T-helper 2 cell (primary cell): ENCODE results near the gene INPP5A.

ENCODE experiments used
- DNase-seq, 5 experiments: peaks; one replicate each; pipeline versions ENCODE4 v3.0.0 to v3.0.0-alpha.2; 2012 to 2022

Gene INPP5A

DNA sequence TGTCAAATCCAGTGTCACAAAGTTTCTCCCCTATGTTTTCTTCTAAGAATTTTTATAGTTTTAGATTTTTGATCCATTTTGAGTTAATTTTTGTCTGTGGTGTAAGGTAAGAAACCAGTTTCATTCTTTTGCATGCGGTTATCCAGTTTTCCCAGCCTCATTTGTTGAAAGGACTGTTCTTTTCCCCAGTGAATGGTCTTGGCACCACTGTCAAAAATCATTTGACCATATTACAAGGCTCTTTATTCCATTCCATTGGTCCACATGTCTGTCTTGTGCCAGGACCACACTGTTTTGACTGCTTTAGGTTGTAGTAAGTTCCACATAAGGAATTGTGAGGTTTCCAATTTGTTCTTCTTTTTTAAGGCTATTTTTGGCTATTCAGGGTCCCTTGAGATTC is 64.0 kb downstream of the INPP5A start:
- no peak for DNase-seq

- DNase-seq: no peak
Measured at GRCh38 chr10:132602614-132603013, 65.0 kb downstream of the INPP5A start.

DNA sequence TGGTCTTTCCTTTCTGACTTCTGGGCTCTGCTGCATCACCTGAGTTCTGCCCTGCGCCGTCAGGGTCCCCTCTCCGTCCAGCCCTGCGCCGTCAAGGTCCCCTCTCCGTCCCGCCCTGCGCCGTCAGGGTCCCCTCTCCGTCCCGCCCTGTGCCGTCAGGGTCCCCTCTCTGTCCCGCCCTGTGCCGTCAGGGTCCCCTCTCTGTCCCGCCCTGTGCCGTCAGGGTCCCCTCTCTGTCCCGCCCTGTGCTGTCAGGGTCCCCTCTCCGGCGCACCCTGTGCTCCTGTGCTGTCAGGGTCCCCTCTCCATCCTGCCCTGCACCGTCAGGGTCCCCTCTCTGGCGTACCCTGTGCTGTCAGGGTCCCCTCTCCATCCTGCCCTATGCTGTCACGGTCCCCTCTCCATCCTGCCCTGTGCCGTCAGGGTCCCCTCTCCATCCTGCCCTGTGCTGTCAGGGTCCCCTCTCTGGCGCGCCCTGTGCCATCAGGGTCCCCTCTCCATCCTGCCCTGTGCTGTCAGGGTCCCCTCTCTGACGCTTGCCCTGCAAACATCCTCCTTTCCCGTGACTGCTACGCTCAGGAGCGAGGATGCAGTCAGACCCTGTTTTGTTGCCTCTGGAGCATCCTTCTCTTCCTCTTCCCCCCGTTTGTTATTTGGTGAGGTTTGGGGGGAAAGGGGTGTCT is 66.4 kb downstream of the INPP5A start:
- no peak for DNase-seq

GRCh38 chr10:132604686-132605085 is 67.1 kb downstream of the INPP5A start:
- DNase-seq: no peak

GRCh38 chr10:132605390-132605789 is 67.8 kb downstream of the INPP5A start:
- no peak for DNase-seq

GRCh38 chr10:132606031-132606491 is 68.5 kb downstream of the INPP5A start:
- no peak for DNase-seq

GRCh38 chr10:132606536-132607316 is 69.1 kb downstream of the INPP5A start:
- DNase-seq: no peak

DNA sequence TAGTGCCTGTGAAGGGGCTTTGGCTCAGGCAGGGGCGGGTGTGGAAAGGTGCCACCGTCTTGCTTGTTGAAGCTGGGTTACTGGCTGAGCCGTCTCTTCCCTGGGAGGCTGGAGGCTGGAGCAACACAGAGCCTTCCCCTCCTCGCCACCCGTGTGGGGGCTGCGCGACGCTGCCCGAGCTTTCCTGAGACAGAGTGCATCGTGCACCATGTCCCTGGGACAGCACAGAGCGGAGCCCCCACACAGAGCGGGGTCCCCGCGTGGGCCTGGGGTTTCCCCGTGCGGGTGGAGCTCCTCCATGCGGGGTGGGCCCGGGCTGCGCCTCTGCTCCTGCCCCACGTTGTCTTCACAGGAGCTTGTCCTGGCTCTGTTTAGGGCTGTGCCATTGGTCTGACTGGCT is 69.9 kb downstream of the INPP5A start:
- no peak for DNase-seq

DNA sequence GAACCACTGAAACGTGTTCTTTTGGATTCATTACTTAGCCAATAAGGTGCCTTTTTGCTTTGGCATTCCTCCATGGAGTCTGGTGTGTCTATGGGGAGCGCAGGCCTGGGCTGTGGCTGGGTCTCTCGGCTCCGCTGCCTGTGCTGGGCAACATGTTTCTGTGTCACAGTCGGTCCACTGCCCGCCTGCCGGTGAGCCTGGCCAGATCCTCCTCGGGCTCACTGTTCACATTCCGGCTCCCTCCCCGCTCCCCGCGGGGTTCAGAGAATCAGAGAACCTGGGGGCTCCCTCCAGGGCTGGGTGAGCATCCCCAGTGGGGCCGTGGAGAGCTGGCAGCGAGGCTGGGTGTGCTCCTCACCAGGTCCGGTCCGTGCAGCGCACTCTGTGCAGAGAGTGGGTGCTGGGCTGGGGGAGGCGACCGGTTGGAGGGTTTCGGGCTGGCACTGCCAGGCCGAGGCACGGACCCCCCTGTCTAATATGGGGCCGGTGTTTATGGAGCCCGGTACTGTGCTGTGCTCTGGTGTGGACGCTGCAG is 70.4 kb downstream of the INPP5A start:
- no peak for DNase-seq

- DNase-seq: no peak
Measured at GRCh38 chr10:132608511-132609195, 71.1 kb downstream of the INPP5A start.

GRCh38 chr10:132609211-132609610 is 71.6 kb downstream of the INPP5A start:
- DNase-seq: no peak

- no peak for DNase-seq
Measured at GRCh38 chr10:132610071-132610701, 72.6 kb downstream of the INPP5A start.

GRCh38 chr10:132611026-132611910 is 73.7 kb downstream of the INPP5A start:
- DNase-seq: no peak

DNA sequence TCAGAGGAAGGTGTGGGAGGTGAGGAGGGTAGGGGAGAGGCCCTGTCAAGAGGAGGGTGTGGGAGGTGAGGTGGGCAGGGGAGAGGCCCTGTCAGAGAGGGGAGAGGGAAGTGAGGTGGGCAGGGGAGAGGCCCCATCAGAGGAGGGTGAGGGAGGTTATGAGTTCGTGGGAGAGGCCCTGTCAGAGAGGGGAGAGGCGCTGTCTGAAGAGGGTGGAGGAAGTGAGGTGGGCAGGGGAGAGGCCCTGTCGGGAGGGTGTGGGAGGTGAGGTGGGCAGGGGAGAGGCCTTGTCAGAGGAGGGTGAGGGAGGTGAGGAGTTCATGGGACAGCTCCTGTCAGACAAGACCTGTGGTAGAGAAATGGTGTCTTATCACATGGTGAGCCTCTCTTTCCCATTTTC is 74.4 kb downstream of the INPP5A start:
- DNase-seq: peak in 1 of 5 experiments; percentile 21

GRCh38 chr10:132612571-132613504 is 75.3 kb downstream of the INPP5A start:
- DNase-seq: no peak

GRCh38 chr10:132613566-132614348 is 76.2 kb downstream of the INPP5A start:
- DNase-seq: no peak

DNA sequence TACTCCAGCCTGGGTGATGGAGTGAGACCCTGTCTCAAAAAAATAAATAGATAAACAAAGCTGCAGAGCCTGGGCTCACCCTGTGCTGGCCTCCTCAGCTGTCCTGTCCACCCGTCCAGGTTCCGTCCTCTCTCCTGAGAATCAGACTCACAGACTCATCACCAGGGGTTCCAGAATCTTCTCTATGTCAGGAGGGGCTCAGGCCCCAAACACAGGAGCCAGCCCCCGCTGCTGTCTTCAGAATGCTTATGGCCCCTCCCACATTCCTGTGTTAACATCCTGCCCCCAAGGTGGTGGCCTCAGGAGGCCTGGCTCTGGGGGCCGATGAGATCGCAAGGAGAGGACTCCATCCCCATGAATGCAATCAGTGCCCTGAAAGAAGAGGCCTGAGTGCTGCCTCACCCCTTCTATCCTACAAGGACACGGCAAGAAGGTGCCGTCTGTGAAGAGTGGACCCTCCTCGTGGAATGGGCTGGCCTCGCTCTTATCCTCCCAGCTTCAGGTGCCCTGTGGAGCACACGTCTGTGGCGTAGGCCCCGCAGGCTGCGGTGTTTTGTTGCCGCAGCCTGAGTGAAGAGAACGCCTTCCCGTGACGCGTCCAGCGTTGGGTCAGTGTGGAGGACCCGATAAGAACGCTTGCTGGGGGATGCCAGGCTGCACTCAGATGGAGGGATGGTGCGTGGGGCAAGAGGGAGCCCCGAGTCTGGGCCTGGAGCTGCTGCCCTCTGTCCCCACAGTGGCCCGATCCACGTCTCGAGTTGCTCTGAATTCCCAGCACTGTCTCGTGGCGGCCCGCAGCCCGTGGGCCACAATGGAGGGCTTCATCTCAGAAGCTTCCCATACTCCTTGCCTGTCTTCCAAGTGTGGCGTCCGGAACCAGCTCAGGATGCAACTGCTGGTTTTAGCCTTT is 77.1 kb downstream of the INPP5A start:
- DNase-seq: no peak

GRCh38 chr10:132615341-132616169 is 78.0 kb downstream of the INPP5A start:
- no peak for DNase-seq
